Smooth muscle cell (in vitro differentiated cells): ENCODE data around the gene FABP7. TPM values are rescaled to one million over a fixed set of nuclear protein-coding genes. Genes with fewer than 3 reads are reported as not detected.

ENCODE experiments used
- DNase-seq: peaks from one replicate; lab custom pipeline; 2025; ENCODE audit not compliant: unreplicated experiment; lab: John Stamatoyannopoulos, UW
- H2AFZ ChIP-seq: fragments of 200-600 bp; sonication (generic); 2 replicates; pipeline ENCODE4 v1.6.0; 2016; ENCODE audit warnings: antibody characterized with exemption, low read depth, mild to moderate bottlenecking
- H3F3A ChIP-seq: fragments of 200-600 bp; sonication (generic); 2 replicates; pipeline ENCODE4 v1.6.0; 2017; ENCODE audit warnings: antibody characterized with exemption, low read depth
- H3K27ac ChIP-seq: fragments of 200-600 bp; sonication (generic); 2 replicates; pipeline ENCODE4 v1.5.1; 2016; ENCODE audit warnings: low read depth, mild to moderate bottlenecking
- H3K27me3 ChIP-seq: fragments of 200-600 bp; sonication (generic); 2 replicates; pipeline ENCODE4 v1.6.1; 2016; ENCODE audit warnings: low read depth, mild to moderate bottlenecking
- H3K36me3 ChIP-seq: fragments of 200-600 bp; sonication (generic); 2 replicates; pipeline ENCODE4 v1.5.1; 2016; ENCODE audit warnings: low read depth
- H3K4me1 ChIP-seq: fragments of 200-600 bp; sonication (generic); 2 replicates; pipeline ENCODE4 v1.5.1; 2016; ENCODE audit warnings: low read depth
- H3K4me2 ChIP-seq: fragments of 200-600 bp; sonication (generic); 2 replicates; pipeline ENCODE4 v1.6.0; 2016; ENCODE audit warnings: mild to moderate bottlenecking
- H3K4me3 ChIP-seq: fragments of 200-600 bp; sonication (generic); 2 replicates; pipeline ENCODE4 v1.5.1; 2016; ENCODE audit warnings: mild to moderate bottlenecking
- H3K79me2 ChIP-seq: fragments of 200-600 bp; sonication (generic); 2 replicates; pipeline ENCODE4 v1.6.0; 2016; ENCODE audit warnings: low read depth, mild to moderate bottlenecking
- H3K9ac ChIP-seq: fragments of 200-600 bp; sonication (generic); 2 replicates; pipeline ENCODE4 v1.6.0; 2016; ENCODE audit warnings: low read depth
- H3K9me3 ChIP-seq: fragments of 200-600 bp; sonication (generic); replicated peaks from 2 replicates; pipeline ENCODE4 v1.5.1; 2016; ENCODE audit warnings: low read depth
- H4K20me1 ChIP-seq: fragments of 200-600 bp; sonication (generic); 2 replicates; pipeline ENCODE4 v1.6.0; 2016; ENCODE audit warnings: low read depth
- CTCF ChIP-seq: fragments of 200-600 bp; sonication (generic); IDR thresholded peaks from 2 replicates; pipeline ENCODE4 v1.5.1; 2017; ENCODE audit warnings: borderline replicate concordance, mild to moderate bottlenecking, antibody characterized with exemption; ENCODE audit not compliant: insufficient read depth, poor library complexity, severe bottlenecking
- WGBS: methylation state at CpG from one replicate; pipeline ENCODE4 v1.1.7; 2016; ENCODE audit warnings: low lambda C conversion rate; 5-methylcytosine and 5-hydroxymethylcytosine counted together
- polyA plus RNA-seq: library from polyadenylated mRNA; unstranded; fragments of >200 nt; fragmentation: Nextera tagmentation; extraction: Ambion mirVana; gene quantifications from 2 replicates; pipeline ENCODE4 v1.2.1, GENCODE V29; 2016
- total RNA-seq: library from RNA; depleted of rRNA; stranded (reverse); fragments of >200 nt; gene quantifications from 2 replicates; pipeline ENCODE4 v1.2.3, GENCODE V29; 2014

Gene FABP7
- total and polyA plus RNA-seq, 2 experiments from 2014 or later, result not detected

- no peak overlapping the region for H3K9ac ChIP-seq
- no peaks in the 10 kb centered on the region for H3K79me2 ChIP-seq
- no peak for DNase-seq
- no peak overlapping the region for H3K4me2 ChIP-seq
- no peak overlapping the region for H3K4me3 ChIP-seq
- no peak for TF ChIP-seq CTCF
- no peak overlapping the region for H2AFZ ChIP-seq
- H3K4me1 ChIP-seq, result no peaks in the 10 kb centered on the region
- WGBS, result 83% methylated on average over 5 of the region's 5 CpGs
- no peak overlapping the region for H3K27ac ChIP-seq
- H3K9me3 ChIP-seq, result no peaks in the 10 kb centered on the region
- no peaks in the 10 kb centered on the region for H4K20me1 ChIP-seq
- H3K27me3 ChIP-seq, result no peaks in the 10 kb centered on the region
- H3K36me3 ChIP-seq, result no peaks in the 10 kb centered on the region
- H3F3A ChIP-seq, result no peaks in the 10 kb centered on the region
These were observed 45.6 kb downstream of the FABP7 start for GRCh38 chr6:122825163-122825562.

GRCh38 chr6:122829456-122829855 is 49.9 kb downstream of the FABP7 start:
- Histone ChIP-seq H3K36me3 (no peaks in the 10 kb centered on the region), H3K4me1 (peaks cover 21% of the 10 kb centered on the region), H3K27ac (no peak overlapping the region), H3K4me2 (no peak overlapping the region), H3F3A (no peaks in the 10 kb centered on the region), H3K79me2 (no peaks in the 10 kb centered on the region), H2AFZ (no peak overlapping the region), H3K9ac (no peak overlapping the region), H3K9me3 (no peaks in the 10 kb centered on the region), H3K27me3 (no peaks in the 10 kb centered on the region), H3K4me3 (no peak overlapping the region), H4K20me1 (no peaks in the 10 kb centered on the region)
- 74% methylated on average over 1 of the region's 1 CpG for WGBS
- TF ChIP-seq CTCF, result no peak
- no peak for DNase-seq

- no peaks in the 10 kb centered on the region for H3K36me3 ChIP-seq
- H3K4me2 ChIP-seq, result no peak overlapping the region
- H4K20me1 ChIP-seq, result no peaks in the 10 kb centered on the region
- no peak overlapping the region for H3K27ac ChIP-seq
- DNase-seq, result no peak
- no peak overlapping the region for H3K9ac ChIP-seq
- H2AFZ ChIP-seq, result no peak overlapping the region
- H3F3A ChIP-seq, result no peaks in the 10 kb centered on the region
- no peaks in the 10 kb centered on the region for H3K27me3 ChIP-seq
- no peak for TF ChIP-seq CTCF
- H3K9me3 ChIP-seq, result no peaks in the 10 kb centered on the region
- no peaks in the 10 kb centered on the region for H3K79me2 ChIP-seq
- no peak overlapping the region for H3K4me3 ChIP-seq
- peaks cover 21% of the 10 kb centered on the region for H3K4me1 ChIP-seq
- 75% methylated on average over 1 of the region's 1 CpG for WGBS
These were observed 52.0 kb downstream of the FABP7 start for GRCh38 chr6:122831511-122831910.

- Histone ChIP-seq H3K4me2 (peak overlapping the region; percentile 0), H3K79me2 (no peaks in the 10 kb centered on the region), H3K9me3 (no peaks in the 10 kb centered on the region), H3K36me3 (no peaks in the 10 kb centered on the region), H3K4me1 (peaks cover 21% of the 10 kb centered on the region), H3K27ac (no peak overlapping the region), H2AFZ (no peak overlapping the region), H4K20me1 (no peaks in the 10 kb centered on the region), H3F3A (no peaks in the 10 kb centered on the region), H3K9ac (no peak overlapping the region), H3K4me3 (no peak overlapping the region), H3K27me3 (no peaks in the 10 kb centered on the region)
- no peak for TF ChIP-seq CTCF
- WGBS, result 63% methylated on average over 3 of the region's 3 CpGs
- no peak for DNase-seq
These were observed 52.9 kb downstream of the FABP7 start for GRCh38 chr6:122832459-122832858.
